Measurements from ENCODE around the gene ZNF385D. TPM values are rescaled to one million over a fixed set of nuclear protein-coding genes. Genes with fewer than 3 reads are reported as not detected.

Gene ZNF385D
- total and polyA plus RNA-seq, 2 of the 13 experiments (the other 11 are each of a cell fraction or from before 2014, with no cell fraction given), result not detected

DNA sequence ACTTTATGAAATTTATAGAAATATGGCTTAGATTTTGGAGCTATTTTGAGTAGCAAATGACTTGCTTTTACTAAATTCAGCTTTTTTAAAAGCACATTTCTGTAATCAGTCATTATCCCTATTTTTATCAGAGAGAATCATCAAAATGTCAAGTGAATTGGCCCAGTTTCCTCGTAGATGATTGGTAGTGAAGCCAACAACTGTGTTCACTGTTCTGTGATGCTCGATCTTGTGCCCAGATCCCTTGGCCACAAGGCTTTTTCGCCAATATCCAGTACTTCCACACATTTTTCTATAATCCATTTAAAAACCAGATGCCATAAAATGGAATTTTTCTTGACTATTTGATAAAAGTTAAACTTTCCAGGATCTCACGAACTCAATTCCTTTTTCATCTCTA, 336.5 kb downstream of the ZNF385D start (continued):
- TF ChIP-seq, protein P1, sequence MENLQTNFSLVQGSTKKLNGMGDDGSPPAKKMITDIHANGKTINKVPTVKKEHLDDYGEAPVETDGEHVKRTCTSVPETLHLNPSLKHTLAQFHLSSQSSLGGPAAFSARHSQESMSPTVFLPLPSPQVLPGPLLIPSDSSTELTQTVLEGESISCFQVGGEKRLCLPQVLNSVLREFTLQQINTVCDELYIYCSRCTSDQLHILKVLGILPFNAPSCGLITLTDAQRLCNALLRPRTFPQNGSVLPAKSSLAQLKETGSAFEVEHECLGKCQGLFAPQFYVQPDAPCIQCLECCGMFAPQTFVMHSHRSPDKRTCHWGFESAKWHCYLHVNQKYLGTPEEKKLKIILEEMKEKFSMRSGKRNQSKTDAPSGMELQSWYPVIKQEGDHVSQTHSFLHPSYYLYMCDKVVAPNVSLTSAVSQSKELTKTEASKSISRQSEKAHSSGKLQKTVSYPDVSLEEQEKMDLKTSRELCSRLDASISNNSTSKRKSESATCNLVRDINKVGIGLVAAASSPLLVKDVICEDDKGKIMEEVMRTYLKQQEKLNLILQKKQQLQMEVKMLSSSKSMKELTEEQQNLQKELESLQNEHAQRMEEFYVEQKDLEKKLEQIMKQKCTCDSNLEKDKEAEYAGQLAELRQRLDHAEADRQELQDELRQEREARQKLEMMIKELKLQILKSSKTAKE (CRISPR knock-in tag; IDR thresholded peaks at IDR 0.05; ENCODE audit: borderline replicate concordance), result no peak
- no peak for TF ChIP-seq RARG (CRISPR knock-in tag; IDR thresholded peaks at IDR 0.05; ENCODE audit: low read depth)
- TF ChIP-seq SATB2 (CRISPR knock-in tag; IDR thresholded peaks at IDR 0.05), result no peak
- no peak for TF ChIP-seq HOXA3 (CRISPR knock-in tag; IDR thresholded peaks at IDR 0.05)
- no peak for TF ChIP-seq CBX2 (IDR thresholded peaks at IDR 0.05; ENCODE audit: low read depth, low read length)
- no peak for TF ChIP-seq CBX2 (CRISPR knock-in tag; IDR thresholded peaks at IDR 0.05; ENCODE audit: low read depth)

DNA sequence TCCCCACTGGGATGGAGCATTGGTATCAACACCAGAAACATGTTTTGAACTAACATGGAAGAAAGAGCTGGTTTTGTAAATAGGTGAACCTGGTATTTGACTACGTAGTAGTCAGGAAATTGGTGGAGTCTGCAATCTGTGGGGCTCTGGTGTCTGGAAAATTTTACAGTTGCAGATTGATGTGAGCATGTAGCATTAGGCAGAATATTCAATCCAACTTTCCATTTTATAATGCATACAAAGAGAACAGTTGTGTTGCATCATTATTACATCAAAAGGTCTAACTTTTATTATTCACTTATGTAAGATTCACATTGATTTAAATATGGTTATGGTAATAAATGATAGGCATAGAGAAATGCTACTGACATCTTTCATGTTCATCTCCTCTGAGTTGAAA, 340.0 kb downstream of the ZNF385D start:
- intact Hi-C loops (cut with micrococcal nuclease; ENCODE audit: unreplicated experiment) (no loop called here), in situ Hi-C loops (cut with HindIII; ENCODE audit: extremely low pct_ligation_motif_present, low pct_unique_long_range_greater_than_20kb) (no loop called here)
- no peak for DNase-seq (ENCODE audit: low spot score)
- Histone ChIP-seq H4K20me1 (ENCODE audit: insufficient read depth, low read length) (no peaks in the 10 kb centered on the region), H3K4me3 (replicated peaks in 1 of 3; ENCODE audit: insufficient read depth in 1 of 3, low read depth in 2 of 3, low read length in 3 of 3) (no peak overlapping the region), H3K4me2 (ENCODE audit: low read depth, low read length) (no peak overlapping the region), H3K9me3 (ENCODE audit: low read length) (peaks cover 56% of the 10 kb centered on the region), H3K27me3 (ENCODE audit: control insufficient read depth in 1 of 2, insufficient read depth in 2 of 2, low read length in 2 of 2) (no peaks in the 10 kb centered on the region), H3K36me3 (replicated peaks in 1 of 2; ENCODE audit: control insufficient read depth in 1 of 2, insufficient read depth in 2 of 2, low read length in 2 of 2) (no peaks in the 10 kb centered on the region), H3K79me2 (ENCODE audit: insufficient read depth, low read length) (no peaks in the 10 kb centered on the region), H3K9ac (ENCODE audit: insufficient read depth, low read depth, low read length) (no peak overlapping the region), H2AFZ (ENCODE audit: low read length) (no peak overlapping the region), H3K4me1 (ENCODE audit: insufficient read depth, low read length) (no peaks in the 10 kb centered on the region), H3K27ac (ENCODE audit: extremely low read length, insufficient read depth, low read length) (no peak overlapping the region)
- POLR2A ChIA-PET, result no interaction called here
- no TSS peak for BruUV-seq (replicated peaks)
- CTCF ChIA-PET (ENCODE audit: low intra/inter-chr PET ratio, low total read pairs), result no interaction called here
- no peak for ATAC-seq
- FAIRE-seq, result no peak
- 4% methylated on average over 1 of the region's 1 CpG for WGBS (ENCODE audit: low lambda C conversion rate)
- TF ChIP-seq, protein P2, sequence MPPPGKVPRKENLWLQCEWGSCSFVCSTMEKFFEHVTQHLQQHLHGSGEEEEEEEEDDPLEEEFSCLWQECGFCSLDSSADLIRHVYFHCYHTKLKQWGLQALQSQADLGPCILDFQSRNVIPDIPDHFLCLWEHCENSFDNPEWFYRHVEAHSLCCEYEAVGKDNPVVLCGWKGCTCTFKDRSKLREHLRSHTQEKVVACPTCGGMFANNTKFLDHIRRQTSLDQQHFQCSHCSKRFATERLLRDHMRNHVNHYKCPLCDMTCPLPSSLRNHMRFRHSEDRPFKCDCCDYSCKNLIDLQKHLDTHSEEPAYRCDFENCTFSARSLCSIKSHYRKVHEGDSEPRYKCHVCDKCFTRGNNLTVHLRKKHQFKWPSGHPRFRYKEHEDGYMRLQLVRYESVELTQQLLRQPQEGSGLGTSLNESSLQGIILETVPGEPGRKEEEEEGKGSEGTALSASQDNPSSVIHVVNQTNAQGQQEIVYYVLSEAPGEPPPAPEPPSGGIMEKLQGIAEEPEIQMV (CRISPR knock-in tag; IDR thresholded peaks at IDR 0.05; ENCODE audit: low read depth), result no peak
- TF ChIP-seq CHD4 (IDR thresholded peaks at IDR 0.05; ENCODE audit: borderline replicate concordance, low read length) (no peak), AGO1 (IDR thresholded peaks at IDR 0.05; ENCODE audit: low read depth, low read length, poor library complexity, severe bottlenecking) (no peak), ZFYVE20 (CRISPR knock-in tag; IDR thresholded peaks at IDR 0.05; ENCODE audit: borderline replicate concordance, low read depth) (no peak), NFE2 (CRISPR knock-in tag; IDR thresholded peaks at IDR 0.05) (no peak), DPF2 (CRISPR knock-in tag; IDR thresholded peaks at IDR 0.05; ENCODE audit: borderline replicate concordance, low read depth) (no peak), EZH2 (conservative IDR thresholded peaks at IDR 0.05; ENCODE audit: low read depth, low read length) (no peak), ZNF256 (CRISPR knock-in tag; conservative IDR thresholded peaks at IDR 0.05) (no peak)
- TF ChIP-seq, protein P3, sequence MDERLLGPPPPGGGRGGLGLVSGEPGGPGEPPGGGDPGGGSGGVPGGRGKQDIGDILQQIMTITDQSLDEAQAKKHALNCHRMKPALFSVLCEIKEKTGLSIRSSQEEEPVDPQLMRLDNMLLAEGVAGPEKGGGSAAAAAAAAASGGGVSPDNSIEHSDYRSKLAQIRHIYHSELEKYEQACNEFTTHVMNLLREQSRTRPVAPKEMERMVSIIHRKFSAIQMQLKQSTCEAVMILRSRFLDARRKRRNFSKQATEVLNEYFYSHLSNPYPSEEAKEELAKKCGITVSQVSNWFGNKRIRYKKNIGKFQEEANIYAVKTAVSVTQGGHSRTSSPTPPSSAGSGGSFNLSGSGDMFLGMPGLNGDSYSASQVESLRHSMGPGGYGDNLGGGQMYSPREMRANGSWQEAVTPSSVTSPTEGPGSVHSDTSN (CRISPR knock-in tag; IDR thresholded peaks at IDR 0.05), result no peak
- TF ChIP-seq, protein P4, sequence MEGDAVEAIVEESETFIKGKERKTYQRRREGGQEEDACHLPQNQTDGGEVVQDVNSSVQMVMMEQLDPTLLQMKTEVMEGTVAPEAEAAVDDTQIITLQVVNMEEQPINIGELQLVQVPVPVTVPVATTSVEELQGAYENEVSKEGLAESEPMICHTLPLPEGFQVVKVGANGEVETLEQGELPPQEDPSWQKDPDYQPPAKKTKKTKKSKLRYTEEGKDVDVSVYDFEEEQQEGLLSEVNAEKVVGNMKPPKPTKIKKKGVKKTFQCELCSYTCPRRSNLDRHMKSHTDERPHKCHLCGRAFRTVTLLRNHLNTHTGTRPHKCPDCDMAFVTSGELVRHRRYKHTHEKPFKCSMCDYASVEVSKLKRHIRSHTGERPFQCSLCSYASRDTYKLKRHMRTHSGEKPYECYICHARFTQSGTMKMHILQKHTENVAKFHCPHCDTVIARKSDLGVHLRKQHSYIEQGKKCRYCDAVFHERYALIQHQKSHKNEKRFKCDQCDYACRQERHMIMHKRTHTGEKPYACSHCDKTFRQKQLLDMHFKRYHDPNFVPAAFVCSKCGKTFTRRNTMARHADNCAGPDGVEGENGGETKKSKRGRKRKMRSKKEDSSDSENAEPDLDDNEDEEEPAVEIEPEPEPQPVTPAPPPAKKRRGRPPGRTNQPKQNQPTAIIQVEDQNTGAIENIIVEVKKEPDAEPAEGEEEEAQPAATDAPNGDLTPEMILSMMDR (CRISPR knock-in tag; IDR thresholded peaks at IDR 0.05), result no peak
- TF ChIP-seq, protein P5, sequence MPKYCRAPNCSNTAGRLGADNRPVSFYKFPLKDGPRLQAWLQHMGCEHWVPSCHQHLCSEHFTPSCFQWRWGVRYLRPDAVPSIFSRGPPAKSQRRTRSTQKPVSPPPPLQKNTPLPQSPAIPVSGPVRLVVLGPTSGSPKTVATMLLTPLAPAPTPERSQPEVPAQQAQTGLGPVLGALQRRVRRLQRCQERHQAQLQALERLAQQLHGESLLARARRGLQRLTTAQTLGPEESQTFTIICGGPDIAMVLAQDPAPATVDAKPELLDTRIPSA (CRISPR knock-in tag; IDR thresholded peaks at IDR 0.05; ENCODE audit: borderline replicate concordance), result no peak

All from HepG2 (cell line).